Gastrocnemius medialis (tissue), 4 donors: Measurements from ENCODE around the gene SHANK1.

ENCODE experiments used
- POLR2A ChIP-seq, 2 donors: fragments of 450-650 bp; IDR thresholded peaks; one replicate each; pipeline ENCODE4 v1.6.1; 2017; ENCODE audit warnings: antibody characterized with exemption in 2 of 2, mild to moderate bottlenecking in 2 of 2, moderate library complexity in 2 of 2
- TF ChIP-seq, protein P1 (sequence below), 5 experiments: fragments of 450-650 bp in 3 of 5; fragments of 200-600 bp in 2 of 5; sonication (generic) in 2 of 5; IDR thresholded peaks in 4 of 5; conservative IDR thresholded peaks in 1 of 5; 1 replicate in 4 of 5; 2 replicates in 1 of 5; pipeline ENCODE4 v1.5.1; 2016 to 2019; ENCODE audit warnings: antibody characterized with exemption in 5 of 5, mild to moderate bottlenecking in 3 of 5, moderate library complexity in 3 of 5

DNA sequence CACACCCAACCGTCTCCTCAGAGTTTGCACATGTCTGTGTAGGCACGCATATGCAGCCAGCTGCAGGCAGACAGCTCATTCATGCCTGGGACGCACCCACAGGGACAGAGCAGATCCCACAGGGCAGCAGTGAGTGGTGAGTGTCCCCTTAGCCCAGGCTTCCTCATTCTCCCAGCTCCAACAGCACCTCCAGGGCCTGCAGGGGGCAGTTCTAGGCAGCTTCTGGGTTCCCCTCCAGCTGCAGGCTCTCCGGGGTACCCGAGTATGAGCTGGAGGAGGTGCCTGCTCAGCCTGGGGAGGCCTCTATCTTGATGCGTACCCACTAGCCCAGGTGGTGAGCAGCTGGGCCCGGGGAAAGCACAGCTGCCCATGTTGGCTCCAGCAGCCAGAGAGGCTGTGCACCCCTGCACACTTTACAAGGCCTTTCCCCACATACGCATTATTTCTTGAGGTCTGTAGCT, 1.3 kb upstream of the SHANK1 start:
- TF ChIP-seq, protein P1, sequence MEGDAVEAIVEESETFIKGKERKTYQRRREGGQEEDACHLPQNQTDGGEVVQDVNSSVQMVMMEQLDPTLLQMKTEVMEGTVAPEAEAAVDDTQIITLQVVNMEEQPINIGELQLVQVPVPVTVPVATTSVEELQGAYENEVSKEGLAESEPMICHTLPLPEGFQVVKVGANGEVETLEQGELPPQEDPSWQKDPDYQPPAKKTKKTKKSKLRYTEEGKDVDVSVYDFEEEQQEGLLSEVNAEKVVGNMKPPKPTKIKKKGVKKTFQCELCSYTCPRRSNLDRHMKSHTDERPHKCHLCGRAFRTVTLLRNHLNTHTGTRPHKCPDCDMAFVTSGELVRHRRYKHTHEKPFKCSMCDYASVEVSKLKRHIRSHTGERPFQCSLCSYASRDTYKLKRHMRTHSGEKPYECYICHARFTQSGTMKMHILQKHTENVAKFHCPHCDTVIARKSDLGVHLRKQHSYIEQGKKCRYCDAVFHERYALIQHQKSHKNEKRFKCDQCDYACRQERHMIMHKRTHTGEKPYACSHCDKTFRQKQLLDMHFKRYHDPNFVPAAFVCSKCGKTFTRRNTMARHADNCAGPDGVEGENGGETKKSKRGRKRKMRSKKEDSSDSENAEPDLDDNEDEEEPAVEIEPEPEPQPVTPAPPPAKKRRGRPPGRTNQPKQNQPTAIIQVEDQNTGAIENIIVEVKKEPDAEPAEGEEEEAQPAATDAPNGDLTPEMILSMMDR (IDR thresholded peaks at IDR 0.05 in 4 of 5, conservative IDR thresholded peaks at IDR 0.05 in 1 of 5), result no peak
- TF ChIP-seq POLR2A (IDR thresholded peaks at IDR 0.05), result no peak
